CD8-positive, alpha-beta memory T cell (primary cell): ENCODE measurements around the gene EML3. TPM values are rescaled to one million over a fixed set of nuclear protein-coding genes. Genes with fewer than 3 reads are reported as not detected.
"Not testable (repeated sequence)": the region's sequence is repeated elsewhere in the genome, so short reads cannot be mapped to it uniquely, and the experiment has no call there.

Experiments
- CTCF ChIA-PET: fragments of 350-600 bp; sonication (Branson Sonifier 250); formaldehyde crosslinking; loops from one replicate; lab custom pipeline; 2021; ENCODE audit warnings: antibody characterized with exemption; lab: Charles Lee
- POLR2A ChIA-PET: fragments of 350-600 bp; sonication (Branson Sonifier 250); formaldehyde crosslinking; loops from one replicate; lab custom pipeline; 2021; ENCODE audit warnings: antibody characterized with exemption; lab: Charles Lee
- DNase-seq, 5 donors: peaks; one replicate each; pipeline versions ENCODE4 v3.0.0 to v3.0.0-alpha.2; 2020 to 2022; ENCODE audit warnings: mixed read lengths in 1 of 5
- H3K27ac ChIP-seq: one replicate; pipeline ENCODE4 v1.7.0; 2013; ENCODE audit warnings: low read depth, mild to moderate bottlenecking, low read length, moderate library complexity
- H3K27me3 ChIP-seq: 2 replicates; pipeline ENCODE4 v1.7.0; 2013; ENCODE audit warnings: low read length, mild to moderate bottlenecking; ENCODE audit not compliant: insufficient read depth, poor library complexity, severe bottlenecking
- H3K36me3 ChIP-seq: 2 replicates; pipeline ENCODE4 v1.7.0; 2013; ENCODE audit warnings: mild to moderate bottlenecking, low read length, moderate library complexity; ENCODE audit not compliant: insufficient read depth
- H3K4me1 ChIP-seq: 2 replicates; pipeline ENCODE4 v1.7.0; 2013; ENCODE audit warnings: mild to moderate bottlenecking, low read length, moderate library complexity; ENCODE audit not compliant: insufficient read depth
- H3K4me3 ChIP-seq: 2 replicates; pipeline ENCODE4 v1.7.0; 2013; ENCODE audit warnings: mild to moderate bottlenecking, low read length
- H3K9me3 ChIP-seq: 2 replicates; pipeline ENCODE4 v1.7.0; 2013; ENCODE audit warnings: mild to moderate bottlenecking, low read length
- H3K27ac Mint-ChIP-seq, 8 donors: one replicate each; pipeline ENCODE4 v1.8.0; 2020 to 2021; ENCODE audit warnings: mixed read lengths in 8 of 8, mild to moderate bottlenecking in 6 of 8, inconsistent platforms in 3 of 8, moderate library complexity in 3 of 8
- H3K27me3 Mint-ChIP-seq, 2 donors: one replicate each; pipeline ENCODE4 v1.8.0; 2020 to 2021; ENCODE audit warnings: mixed read lengths in 2 of 2, mild to moderate bottlenecking in 1 of 2, moderate library complexity in 1 of 2
- H3K36me3 Mint-ChIP-seq, 3 donors: one replicate each; pipeline ENCODE4 v1.8.0; 2020 to 2021; ENCODE audit warnings: mixed read lengths in 3 of 3, inconsistent platforms in 1 of 3, mild to moderate bottlenecking in 1 of 3
- H3K4me1 Mint-ChIP-seq, 3 donors: one replicate each; pipeline ENCODE4 v1.8.0; 2020 to 2021; ENCODE audit warnings: mixed read lengths in 3 of 3, inconsistent platforms in 1 of 3, mild to moderate bottlenecking in 1 of 3
- H3K4me3 Mint-ChIP-seq, 7 donors: one replicate each; pipeline ENCODE4 v1.8.0; 2020 to 2021; ENCODE audit warnings: mixed read lengths in 7 of 7, mild to moderate bottlenecking in 6 of 7, moderate library complexity in 4 of 7, inconsistent platforms in 2 of 7
- H3K9me3 Mint-ChIP-seq, 5 donors: one replicate each; pipeline ENCODE4 v1.8.0; 2020 to 2022; ENCODE audit warnings: mixed read lengths in 5 of 5, mild to moderate bottlenecking in 3 of 5, moderate library complexity in 2 of 5, inconsistent platforms in 1 of 5
- polyA plus RNA-seq: library from polyadenylated mRNA; unstranded; fragments of 300-500 nt; fragmentation: Illumina TruSeq; gene quantifications from one replicate; pipeline ENCODE4 v1.2.3, GENCODE V29; 2021
- total RNA-seq, 2 experiments: library from RNA; stranded (reverse); gene quantifications; one replicate each; pipeline ENCODE4 v1.2.3, GENCODE V29; 2021

Gene EML3
- total and polyA plus RNA-seq, 3 experiments from 2014 or later, result 22.9 to 134 (median 133) TPM

GRCh38 chr11:62588966-62589637 is 23.5 kb downstream of the EML3 start:
- peaks cover 27 to 61% (median 41%) of the 10 kb centered on the region in 3 donors for H3K4me1 Mint-ChIP-seq
- H3K36me3 Mint-ChIP-seq, result peaks cover 0 to 54% (median 6%) of the 10 kb centered on the region in 3 donors
- H3K4me1 ChIP-seq, result peaks cover 40% of the 10 kb centered on the region
- peaks cover 25% of the 10 kb centered on the region for H3K36me3 ChIP-seq
- peaks cover 0 to 3% of the 10 kb centered on the region in 2 donors for H3K27me3 Mint-ChIP-seq
- no peak overlapping the region for H3K4me3 ChIP-seq
- H3K9me3 ChIP-seq, result no peaks in the 10 kb centered on the region
- no peak overlapping the region for H3K27ac ChIP-seq
- POLR2A ChIA-PET, result interaction anchor here (1.1 to 1.9 kb wide), 2 partner anchors 12 to 14 kb away, joined by 3 to 6 read pairs; no protein-coding TSS in a partner anchor
- peak overlapping the region in 6 of 8 donors; percentile 23 to 99 (median 88) for H3K27ac Mint-ChIP-seq
- no peak for DNase-seq
- H3K27me3 ChIP-seq, result no peaks in the 10 kb centered on the region
- no peaks in the 10 kb centered on the region for H3K9me3 Mint-ChIP-seq
- CTCF ChIA-PET, result interaction anchor here (1.2 to 2.0 kb wide), 4 partner anchors 15 to 76 kb away, joined by 3 to 6 read pairs (median 3); partner anchors contain the start of genes C11orf98, CSKMT and EEF1G
- peak overlapping the region in 3 of 7 donors; percentile 74 to 91 (median 82) for H3K4me3 Mint-ChIP-seq

DNA sequence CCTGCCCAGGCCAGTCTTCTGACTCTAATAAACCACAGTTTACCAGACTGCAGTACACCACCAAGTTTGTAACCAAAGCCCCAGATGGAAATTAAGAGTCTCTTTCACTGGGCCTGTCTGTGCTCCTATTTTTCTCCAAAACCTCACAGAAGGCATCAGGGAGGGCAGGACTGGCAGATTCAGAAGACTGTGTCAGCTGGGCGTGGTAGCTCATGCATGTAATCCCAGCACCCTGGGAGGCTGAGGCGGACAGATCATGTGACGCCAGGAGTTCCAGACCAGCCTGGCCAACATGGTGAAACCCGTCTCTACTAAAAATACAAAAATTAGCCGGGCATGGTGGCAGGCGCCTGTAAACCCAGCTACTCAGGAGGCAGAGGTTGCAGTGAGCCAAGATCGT is 27.2 kb downstream of the EML3 start:
- Mint-ChIP-seq H3K36me3 (peaks cover 0 to 53% (median 7%) of the 10 kb centered on the region in 3 donors), H3K4me1 (peaks cover 6 to 29% (median 6%) of the 10 kb centered on the region in 3 donors)
- DNase-seq, H3K27me3 Mint-ChIP-seq, H3K4me3 Mint-ChIP-seq, H3K27ac ChIP-seq, H3K27me3 ChIP-seq, H3K4me3 ChIP-seq, H3K27ac Mint-ChIP-seq, H3K9me3 Mint-ChIP-seq, POLR2A ChIA-PET, H3K9me3 ChIP-seq: not testable (repeated sequence)
- Histone ChIP-seq H3K36me3 (peaks cover 42% of the 10 kb centered on the region), H3K4me1 (peaks cover 14% of the 10 kb centered on the region)
- CTCF ChIA-PET, result interaction anchor here (1.2 kb wide), 1 partner anchor 12 kb away, joined by 3 read pairs; the partner anchor contains the start of gene EEF1G

DNA sequence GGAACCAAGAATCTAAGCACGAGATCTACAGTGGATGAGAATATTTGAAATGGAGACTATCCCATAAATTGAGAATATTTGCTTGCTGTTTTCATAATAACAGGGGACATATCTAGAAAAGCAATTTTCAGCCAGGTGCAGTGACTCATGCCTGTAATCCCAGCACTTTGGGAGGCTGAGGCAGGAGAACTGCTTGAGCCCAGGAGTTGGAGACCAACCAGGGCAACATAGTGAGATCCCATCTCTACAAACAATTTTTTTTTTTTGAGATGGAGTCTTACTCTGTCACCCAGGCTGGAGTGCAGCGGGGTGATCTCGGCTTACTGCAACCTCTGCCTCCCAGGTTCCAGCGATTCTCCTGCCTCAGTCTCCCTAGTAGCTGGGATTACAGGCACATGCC is 30.8 kb downstream of the EML3 start:
- H3K9me3 ChIP-seq, result not testable (repeated sequence)

DNA sequence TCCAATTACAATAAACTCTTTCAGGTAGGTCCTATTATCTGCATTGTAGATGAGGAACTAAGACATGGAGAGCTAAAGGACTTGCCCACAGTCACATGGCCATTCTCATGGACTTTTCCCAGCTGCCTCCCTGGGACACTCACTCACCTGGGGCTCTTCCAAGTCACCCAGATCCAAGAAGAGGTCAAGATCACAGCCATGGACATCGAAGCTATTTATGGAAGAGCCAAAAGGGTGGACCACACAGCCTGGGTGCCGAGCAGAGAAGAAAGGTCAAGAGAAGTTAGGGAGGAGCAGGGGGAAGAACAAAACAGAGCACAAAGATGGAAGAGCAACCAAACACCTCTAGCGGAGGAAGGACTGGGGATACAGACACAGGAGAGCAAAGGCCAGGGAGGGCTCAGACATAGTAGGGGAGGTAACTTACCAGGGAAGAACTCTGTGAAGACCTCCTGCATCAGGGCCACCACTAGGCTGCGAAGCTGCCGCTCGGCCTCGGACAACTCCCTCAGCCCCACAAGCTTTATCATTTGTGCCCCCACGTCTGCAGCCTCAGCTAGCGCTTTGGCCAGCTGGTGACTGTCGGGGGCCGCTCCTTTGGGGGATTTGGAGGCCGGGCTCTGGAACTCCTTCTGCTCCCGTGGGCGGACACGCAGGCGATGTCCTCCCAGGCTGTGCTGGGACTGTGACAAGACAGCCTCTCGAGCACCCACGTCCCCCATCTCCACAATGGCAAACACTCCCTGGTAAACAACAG is 31.4 kb downstream of the EML3 start:
- no peaks in the 10 kb centered on the region for H3K9me3 Mint-ChIP-seq
- peaks cover 41% of the 10 kb centered on the region for H3K36me3 ChIP-seq
- ChIA-PET POLR2A (interaction anchor here (0.7 kb wide), 1 partner anchor 127 kb away, joined by 4 read pairs; no protein-coding TSS in a partner anchor), CTCF (interaction anchor here (1.0 kb wide), 1 partner anchor 38 kb away, joined by 3 read pairs; no protein-coding TSS in a partner anchor)
- H3K4me1 Mint-ChIP-seq, result peaks cover 0 to 7% (median 6%) of the 10 kb centered on the region in 3 donors
- no peak for DNase-seq
- no peaks in the 10 kb centered on the region for H3K4me1 ChIP-seq
- peaks cover 0 to 57% (median 7%) of the 10 kb centered on the region in 3 donors for H3K36me3 Mint-ChIP-seq
- no peaks in the 10 kb centered on the region for H3K27me3 Mint-ChIP-seq
- no peaks in the 10 kb centered on the region for H3K9me3 ChIP-seq
- H3K4me3 ChIP-seq, result no peak overlapping the region
- H3K27ac Mint-ChIP-seq, result peak overlapping the region in 3 of 8 donors; percentile 30 to 64 (median 53)
- H3K27me3 ChIP-seq, result no peaks in the 10 kb centered on the region
- no peak overlapping the region for H3K4me3 Mint-ChIP-seq
- H3K27ac ChIP-seq, result no peak overlapping the region

More for the DNA sequence above, 30.8 kb downstream of the EML3 start:
- H3K27ac Mint-ChIP-seq, H3K4me3 Mint-ChIP-seq, POLR2A ChIA-PET, H3K4me1 ChIP-seq, H3K27me3 ChIP-seq, H3K27me3 Mint-ChIP-seq, CTCF ChIA-PET, H3K4me1 Mint-ChIP-seq, H3K27ac ChIP-seq, H3K9me3 Mint-ChIP-seq, H3K4me3 ChIP-seq, DNase-seq: not testable (repeated sequence)
- peaks cover 0 to 54% (median 9%) of the 10 kb centered on the region in 3 donors for H3K36me3 Mint-ChIP-seq
- H3K36me3 ChIP-seq, result peaks cover 39% of the 10 kb centered on the region

DNA sequence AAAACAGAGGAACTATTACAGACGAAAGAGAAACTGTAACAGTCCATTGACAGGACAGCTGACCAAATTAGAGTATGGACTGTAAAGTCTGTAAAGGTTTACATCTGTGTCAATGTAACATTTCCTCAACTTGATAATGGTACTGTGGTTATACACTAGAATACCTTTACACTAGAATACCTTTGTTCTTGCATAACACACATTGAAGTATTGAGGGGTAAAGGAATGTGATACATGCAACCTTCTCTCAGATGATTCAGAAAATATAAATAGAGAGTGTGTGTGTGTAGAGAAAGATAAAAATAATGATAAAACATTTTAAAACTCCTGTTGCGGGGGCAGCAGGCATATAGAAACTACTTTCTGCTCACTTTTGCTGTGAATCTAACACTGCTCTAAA is 33.3 kb downstream of the EML3 start:
- no peaks in the 10 kb centered on the region for H3K27me3 Mint-ChIP-seq
- POLR2A ChIA-PET, result no interaction called here
- H3K9me3 ChIP-seq, result no peaks in the 10 kb centered on the region
- peaks cover 6 to 16% (median 12%) of the 10 kb centered on the region in 3 donors for H3K4me1 Mint-ChIP-seq
- H3K4me1 ChIP-seq, result peaks cover 8% of the 10 kb centered on the region
- H3K36me3 Mint-ChIP-seq, result peaks cover 0 to 62% (median 6%) of the 10 kb centered on the region in 3 donors
- DNase-seq, result no peak
- CTCF ChIA-PET, result no interaction called here
- no peak overlapping the region for H3K27ac ChIP-seq
- peaks cover 38% of the 10 kb centered on the region for H3K36me3 ChIP-seq
- H3K9me3 Mint-ChIP-seq, result no peaks in the 10 kb centered on the region
- no peak overlapping the region for H3K4me3 ChIP-seq
- H3K4me3 Mint-ChIP-seq, result no peak overlapping the region
- no peak overlapping the region for H3K27ac Mint-ChIP-seq
- no peaks in the 10 kb centered on the region for H3K27me3 ChIP-seq

DNA sequence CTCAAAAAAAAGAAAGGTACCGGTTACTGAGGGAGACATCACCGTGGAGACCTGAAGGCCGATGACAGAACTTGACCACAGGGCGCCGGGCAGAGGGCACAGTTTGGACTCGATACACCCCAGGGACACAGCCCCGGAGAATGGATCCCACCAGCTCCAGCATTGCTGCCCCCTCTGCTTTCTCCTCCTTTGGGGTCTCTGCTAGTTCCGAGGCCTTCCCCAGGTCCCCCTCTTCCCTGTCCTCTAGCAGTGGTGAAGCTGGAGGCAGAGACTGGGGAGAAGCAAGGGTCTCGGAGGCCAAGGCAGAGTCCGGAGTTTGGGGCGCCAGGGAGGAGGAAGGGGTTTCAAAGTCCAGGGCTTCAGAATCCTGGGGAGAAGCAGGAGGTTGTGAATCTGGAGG is 34.0 kb downstream of the EML3 start:
- CTCF ChIA-PET, result no interaction called here
- H3K4me1 ChIP-seq, result peaks cover 8% of the 10 kb centered on the region
- Mint-ChIP-seq H3K36me3 (peaks cover 0 to 65% (median 6%) of the 10 kb centered on the region in 3 donors), H3K4me1 (peaks cover 13 to 19% (median 19%) of the 10 kb centered on the region in 3 donors), H3K27me3 (no peaks in the 10 kb centered on the region), H3K9me3 (no peaks in the 10 kb centered on the region), H3K4me3 (no peak overlapping the region), H3K27ac (peak overlapping the region in 1 of 8 donors; percentile 61)
- H3K4me3 ChIP-seq, result no peak overlapping the region
- H3K36me3 ChIP-seq, result peaks cover 36% of the 10 kb centered on the region
- POLR2A ChIA-PET, result no interaction called here
- no peak overlapping the region for H3K27ac ChIP-seq
- no peaks in the 10 kb centered on the region for H3K9me3 ChIP-seq
- no peaks in the 10 kb centered on the region for H3K27me3 ChIP-seq
- peak in 1 of 5 donors; percentile 38 for DNase-seq

DNA sequence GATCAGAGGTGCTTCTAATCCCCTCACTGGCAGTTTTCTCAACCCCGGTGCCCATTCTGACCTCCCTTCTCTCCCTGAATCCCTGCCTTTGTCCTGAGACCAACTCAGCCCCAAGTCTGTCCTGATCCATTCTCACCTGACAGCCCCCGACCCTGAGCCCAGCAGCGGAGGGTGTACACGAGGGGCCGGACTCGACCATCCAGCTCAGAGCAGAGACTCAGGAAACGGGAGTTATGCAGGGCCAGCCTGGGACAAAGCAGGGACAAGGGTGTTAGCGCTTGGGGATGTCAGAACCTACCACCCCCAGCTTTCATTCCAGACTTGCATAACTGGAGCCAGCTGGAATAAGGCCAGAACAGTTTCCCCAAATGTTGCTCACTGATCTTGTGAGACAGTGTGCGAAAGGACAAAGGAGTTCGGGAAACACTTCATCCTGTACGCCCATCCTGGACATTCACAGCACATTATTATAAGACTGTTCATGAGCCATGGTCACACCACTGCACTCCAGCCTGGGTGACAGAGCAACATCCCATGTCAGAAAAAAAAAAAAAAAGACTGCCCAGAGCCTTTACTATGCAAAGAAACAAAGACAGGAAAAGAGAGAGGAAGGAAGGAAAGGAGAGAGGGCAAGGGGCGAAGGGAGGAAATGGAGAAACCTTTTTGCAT is 35.4 kb downstream of the EML3 start:
- Mint-ChIP-seq H3K4me1 (peaks cover 27 to 32% (median 31%) of the 10 kb centered on the region in 3 donors), H3K9me3 (no peaks in the 10 kb centered on the region), H3K27me3 (no peaks in the 10 kb centered on the region), H3K36me3 (peaks cover 0 to 73% (median 8%) of the 10 kb centered on the region in 3 donors), H3K27ac (peak overlapping the region in 1 of 8 donors; percentile 29), H3K4me3 (peak overlapping the region in 1 of 7 donors; percentile 9)
- Histone ChIP-seq H3K27me3 (no peaks in the 10 kb centered on the region), H3K9me3 (no peaks in the 10 kb centered on the region), H3K27ac (no peak overlapping the region), H3K36me3 (peaks cover 28% of the 10 kb centered on the region), H3K4me1 (peaks cover 15% of the 10 kb centered on the region), H3K4me3 (no peak overlapping the region)
- peak in 1 of 5 donors; percentile 25 for DNase-seq
- CTCF ChIA-PET, result no interaction called here
- POLR2A ChIA-PET, result no interaction called here
